NB4 (cell line): ENCODE data around the gene CASP12.
A peak's percentile ranks its signal among the peaks of the same experiment; 100 is the strongest.
"Not testable (repeated sequence)": the region's sequence is repeated elsewhere in the genome, so short reads cannot be mapped to it uniquely, and the experiment has no call there.

Experiments used
- DNase-seq: peaks from one replicate; pipeline ENCODE4 v3.0.0; 2010; ENCODE audit warnings: low read depth
- H3K4me3 ChIP-seq: one replicate; pipeline ENCODE4 v1.5.1; 2011; ENCODE audit warnings: mild to moderate bottlenecking, low read depth, low read length, moderate library complexity
- CTCF ChIP-seq: IDR thresholded peaks from one replicate; pipeline ENCODE4 v1.5.1; 2012; ENCODE audit warnings: low read depth, low read length
- MAX ChIP-seq: IDR thresholded peaks from 2 replicates; pipeline ENCODE4 v1.6.1; 2011; ENCODE audit warnings: low read depth, low read length
- MYC ChIP-seq: IDR thresholded peaks from 2 replicates; pipeline ENCODE4 v1.6.1; 2011; ENCODE audit warnings: low read depth, low read length
- POLR2A ChIP-seq: IDR thresholded peaks from 2 replicates; pipeline ENCODE4 v1.6.1; 2011; ENCODE audit warnings: mild to moderate bottlenecking; ENCODE audit not compliant: insufficient read length; ENCODE audit errors: extremely low read depth

CASP12 gene

GRCh38 chr11:104897891-104898684 lies at the start of gene CASP12:
TSS of gene CASP12 (minus strand) at chr11:104898460.
- no peak for TF ChIP-seq POLR2A
- no peak for TF ChIP-seq CTCF
- TF ChIP-seq MAX: no peak
- TF ChIP-seq MYC: no peak
- no peak for DNase-seq
- no peak within 1 kb of the TSS for H3K4me3 ChIP-seq

GRCh38 chr11:104946907-104947306 lies 48.6 kb upstream of the CASP12 start:
- DNase-seq: peak; percentile 68
- TF ChIP-seq MYC: 0 out of 2 replicates have a peak, but pooled peaks have one; percentile 20
- TF ChIP-seq MAX: peak; percentile 48
- TF ChIP-seq POLR2A: no peak
- peak; percentile 19 for TF ChIP-seq CTCF
- no peak overlapping the region for H3K4me3 ChIP-seq

GRCh38 chr11:104944076-104944475 lies 45.8 kb upstream of the CASP12 start:
- no peak for DNase-seq
- H3K4me3 ChIP-seq: no peak overlapping the region
- TF ChIP-seq CTCF: no peak
- TF ChIP-seq POLR2A: no peak
- no peak for TF ChIP-seq MYC
- no peak for TF ChIP-seq MAX

- no peak for DNase-seq
- H3K4me3 ChIP-seq: no peak overlapping the region
- no peak for TF ChIP-seq MAX
- no peak for TF ChIP-seq POLR2A
- no peak for TF ChIP-seq CTCF
- no peak for TF ChIP-seq MYC
Observed at GRCh38 chr11:104943561-104943960, 45.3 kb upstream of the CASP12 start.

- H3K4me3 ChIP-seq: no peak overlapping the region
- TF ChIP-seq POLR2A (no peak), MYC (no peak), CTCF (no peak), MAX (no peak)
- no peak for DNase-seq
Observed at GRCh38 chr11:104934594-104934993, 36.3 kb upstream of the CASP12 start.

GRCh38 chr11:104934073-104934472 lies 35.8 kb upstream of the CASP12 start:
- not testable (repeated sequence) for DNase-seq, H3K4me3 ChIP-seq
